SIG-M5 (cell line): ENCODE results near the gene PRKCZ.

Experiments
- DNase-seq: peaks from one replicate; lab custom pipeline; 2025; lab: John Stamatoyannopoulos, UW

PRKCZ gene

GRCh38 chr1:2210084-2210653 lies 160.0 kb downstream of the PRKCZ start:
- DNase-seq, result no peak

GRCh38 chr1:2210786-2211185 lies 160.6 kb downstream of the PRKCZ start:
- no peak for DNase-seq

GRCh38 chr1:2212274-2212531 lies 162.0 kb downstream of the PRKCZ start:
- DNase-seq, result no peak

- no peak for DNase-seq
These were observed 162.6 kb downstream of the PRKCZ start for GRCh38 chr1:2212532-2213491.

GRCh38 chr1:2213576-2214505 lies 163.6 kb downstream of the PRKCZ start:
- no peak for DNase-seq

- no peak for DNase-seq
These were observed 164.5 kb downstream of the PRKCZ start for GRCh38 chr1:2214541-2215241.

GRCh38 chr1:2215329-2215728 lies 165.1 kb downstream of the PRKCZ start:
- no peak for DNase-seq

GRCh38 chr1:2215909-2216766 lies 165.9 kb downstream of the PRKCZ start:
- DNase-seq, result no peak

GRCh38 chr1:2216767-2217058 lies 166.5 kb downstream of the PRKCZ start:
- no peak for DNase-seq

GRCh38 chr1:2221271-2221670 lies 171.1 kb downstream of the PRKCZ start:
- no peak for DNase-seq

- DNase-seq, result no peak
These were observed 174.0 kb downstream of the PRKCZ start for GRCh38 chr1:2224170-2224584.

GRCh38 chr1:2224631-2225428 lies 174.6 kb downstream of the PRKCZ start:
- DNase-seq, result no peak

- no peak for DNase-seq
These were observed 176.5 kb downstream of the PRKCZ start for GRCh38 chr1:2226525-2227345.

GRCh38 chr1:2227346-2228156 lies 177.3 kb downstream of the PRKCZ start:
- peak; percentile 59 for DNase-seq

GRCh38 chr1:2228157-2228594 lies 178.0 kb downstream of the PRKCZ start, which contains the start of gene SKI:
SKI (plus strand) TSS chr1:2228319; CDS start chr1:2228767, 448 bp downstream.
- no peak for DNase-seq

- DNase-seq, result no peak
These were observed 178.5 kb downstream of the PRKCZ start for GRCh38 chr1:2228694-2229036.

- DNase-seq, result no peak
These were observed 179.0 kb downstream of the PRKCZ start for GRCh38 chr1:2229037-2229864.
